Vagina (tissue), 2 donors: Measurements from ENCODE around the gene RABGAP1L.

Source experiments
- POLR2A ChIP-seq, 2 donors: fragments of 450-650 bp; IDR thresholded peaks; one replicate each; pipeline ENCODE4 v1.6.1; 2017; ENCODE audit warnings: antibody characterized with exemption in 2 of 2, mild to moderate bottlenecking in 2 of 2, moderate library complexity in 2 of 2
- POLR2AphosphoS5 ChIP-seq, 2 donors: sonication (generic); formaldehyde crosslinking; IDR thresholded peaks; one replicate each; pipeline ENCODE4 v1.9.0; 2017; ENCODE audit warnings: antibody characterized with exemption in 2 of 2, mild to moderate bottlenecking in 2 of 2, low read depth in 1 of 2; ENCODE audit not compliant: insufficient read depth in 1 of 2
- TF ChIP-seq, protein P1 (sequence below), 3 experiments: fragments of 450-650 bp in 2 of 3; fragments of 200-600 bp in 1 of 3; sonication (generic) in 1 of 3; IDR thresholded peaks; one replicate each; pipeline ENCODE4 v1.5.1; 2017 to 2019; ENCODE audit warnings: antibody characterized with exemption in 3 of 3, mild to moderate bottlenecking in 2 of 3, moderate library complexity in 2 of 3

DNA sequence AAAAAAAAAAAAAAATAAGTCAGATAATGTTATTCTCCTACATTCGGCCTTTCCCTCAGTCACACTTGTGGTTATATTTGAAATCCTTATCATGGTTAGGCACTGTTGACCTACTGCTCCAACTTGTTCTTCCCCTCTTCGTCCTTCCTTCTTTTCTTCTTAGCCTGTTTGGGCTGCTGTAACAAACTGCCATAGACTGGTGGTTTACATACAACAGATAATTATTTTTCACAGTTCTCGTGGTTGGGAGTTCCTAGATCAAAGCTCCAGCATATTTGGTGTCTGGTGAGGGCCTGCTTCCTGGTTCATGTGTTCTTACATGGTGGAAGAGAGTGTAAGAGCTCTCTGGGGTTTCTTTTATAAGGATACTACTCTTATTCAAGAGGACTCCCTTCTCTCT lies 73.4 kb downstream of the RABGAP1L start:
- TF ChIP-seq, protein P1, sequence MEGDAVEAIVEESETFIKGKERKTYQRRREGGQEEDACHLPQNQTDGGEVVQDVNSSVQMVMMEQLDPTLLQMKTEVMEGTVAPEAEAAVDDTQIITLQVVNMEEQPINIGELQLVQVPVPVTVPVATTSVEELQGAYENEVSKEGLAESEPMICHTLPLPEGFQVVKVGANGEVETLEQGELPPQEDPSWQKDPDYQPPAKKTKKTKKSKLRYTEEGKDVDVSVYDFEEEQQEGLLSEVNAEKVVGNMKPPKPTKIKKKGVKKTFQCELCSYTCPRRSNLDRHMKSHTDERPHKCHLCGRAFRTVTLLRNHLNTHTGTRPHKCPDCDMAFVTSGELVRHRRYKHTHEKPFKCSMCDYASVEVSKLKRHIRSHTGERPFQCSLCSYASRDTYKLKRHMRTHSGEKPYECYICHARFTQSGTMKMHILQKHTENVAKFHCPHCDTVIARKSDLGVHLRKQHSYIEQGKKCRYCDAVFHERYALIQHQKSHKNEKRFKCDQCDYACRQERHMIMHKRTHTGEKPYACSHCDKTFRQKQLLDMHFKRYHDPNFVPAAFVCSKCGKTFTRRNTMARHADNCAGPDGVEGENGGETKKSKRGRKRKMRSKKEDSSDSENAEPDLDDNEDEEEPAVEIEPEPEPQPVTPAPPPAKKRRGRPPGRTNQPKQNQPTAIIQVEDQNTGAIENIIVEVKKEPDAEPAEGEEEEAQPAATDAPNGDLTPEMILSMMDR (IDR thresholded peaks at IDR 0.05), result no peak
- TF ChIP-seq POLR2A (IDR thresholded peaks at IDR 0.05) (no peak), POLR2AphosphoS5 (IDR thresholded peaks at IDR 0.05; ENCODE audit: insufficient read depth in 1 of 2, low read depth in 1 of 2) (no peak)
